Activated naive CD8-positive, alpha-beta T cell treated with anti-CD3 and anti-CD28 coated beads for 36 hours (primary cell): ENCODE results near the gene PPIA. TPM values are rescaled to one million over a fixed set of nuclear protein-coding genes. Genes with fewer than 3 reads are reported as not detected.
A peak's percentile ranks its signal among the peaks of the same experiment; 100 is the strongest.

Source experiments
- DNase-seq: peaks from one replicate; pipeline ENCODE4 v3.0.0; 2021
- H3K27ac Mint-ChIP-seq: one replicate; pipeline ENCODE4 v1.8.0; 2022; ENCODE audit warnings: mild to moderate bottlenecking, moderate library complexity, mixed read lengths
- H3K27me3 Mint-ChIP-seq: one replicate; pipeline ENCODE4 v1.8.0; 2022; ENCODE audit warnings: mild to moderate bottlenecking, mixed read lengths
- H3K36me3 Mint-ChIP-seq: one replicate; pipeline ENCODE4 v1.8.0; 2021; ENCODE audit warnings: mild to moderate bottlenecking, mixed read lengths
- H3K4me1 Mint-ChIP-seq: one replicate; pipeline ENCODE4 v1.8.0; 2021; ENCODE audit warnings: mixed read lengths
- H3K4me3 Mint-ChIP-seq: one replicate; pipeline ENCODE4 v1.8.0; 2022; ENCODE audit warnings: mild to moderate bottlenecking, moderate library complexity, mixed read lengths
- H3K9me3 Mint-ChIP-seq: one replicate; pipeline ENCODE4 v1.8.0; 2022; ENCODE audit warnings: mixed read lengths
- total RNA-seq, 2 experiments: library from RNA; stranded (reverse); gene quantifications; one replicate each; pipeline ENCODE4 v1.2.3, GENCODE V29; 2021

The PPIA gene
- total RNA-seq, 2 experiments from 2014 or later, result 3,010 to 3,071 TPM

GRCh38 chr7:44759246-44759645 lies 37.2 kb upstream of the PPIA start:
- H3K36me3 Mint-ChIP-seq, result peaks cover 12% of the 10 kb centered on the region
- H3K4me1 Mint-ChIP-seq, result peaks cover 8% of the 10 kb centered on the region
- no peak overlapping the region for H3K4me3 Mint-ChIP-seq
- no peak for DNase-seq
- H3K9me3 Mint-ChIP-seq, result no peaks in the 10 kb centered on the region
- H3K27ac Mint-ChIP-seq, result no peak overlapping the region
- H3K27me3 Mint-ChIP-seq, result no peaks in the 10 kb centered on the region

DNA sequence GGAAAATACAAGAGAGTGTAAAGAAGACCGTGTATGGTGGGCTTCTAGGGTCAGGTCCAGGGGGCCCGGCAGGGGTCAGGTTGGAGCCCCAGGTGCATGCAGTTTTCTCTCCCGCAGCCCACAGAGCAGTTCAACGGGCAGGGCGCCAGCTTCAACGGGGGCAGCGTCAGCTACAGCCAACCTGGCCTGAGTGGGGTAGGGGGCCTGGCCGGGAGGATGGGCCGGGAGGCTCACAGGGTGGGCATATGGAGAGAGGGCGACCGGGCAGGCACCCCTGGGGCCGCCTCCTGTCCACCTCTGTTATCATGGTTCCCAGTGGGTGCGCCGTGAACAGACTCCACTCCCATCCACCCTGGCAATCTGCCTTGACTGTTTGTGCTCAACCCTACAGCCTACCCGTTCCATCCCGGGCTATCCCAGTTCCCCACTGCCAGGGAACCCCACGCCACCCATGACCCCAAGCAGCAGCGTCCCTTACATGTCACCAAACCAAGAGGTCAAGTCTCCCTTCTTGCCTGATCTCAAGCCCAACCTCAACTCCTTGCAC lies 36.4 kb upstream of the PPIA start:
- H3K9me3 Mint-ChIP-seq, result no peaks in the 10 kb centered on the region
- H3K36me3 Mint-ChIP-seq, result peaks cover 14% of the 10 kb centered on the region
- no peak for DNase-seq
- no peaks in the 10 kb centered on the region for H3K27me3 Mint-ChIP-seq
- H3K4me3 Mint-ChIP-seq, result no peak overlapping the region
- peaks cover 4% of the 10 kb centered on the region for H3K4me1 Mint-ChIP-seq
- no peak overlapping the region for H3K27ac Mint-ChIP-seq

GRCh38 chr7:44761207-44762161 lies 35.0 kb upstream of the PPIA start:
- H3K27me3 Mint-ChIP-seq, result no peaks in the 10 kb centered on the region
- no peaks in the 10 kb centered on the region for H3K9me3 Mint-ChIP-seq
- DNase-seq, result no peak
- H3K4me1 Mint-ChIP-seq, result no peaks in the 10 kb centered on the region
- H3K4me3 Mint-ChIP-seq, result no peak overlapping the region
- H3K36me3 Mint-ChIP-seq, result peaks cover 15% of the 10 kb centered on the region
- H3K27ac Mint-ChIP-seq, result no peak overlapping the region

DNA sequence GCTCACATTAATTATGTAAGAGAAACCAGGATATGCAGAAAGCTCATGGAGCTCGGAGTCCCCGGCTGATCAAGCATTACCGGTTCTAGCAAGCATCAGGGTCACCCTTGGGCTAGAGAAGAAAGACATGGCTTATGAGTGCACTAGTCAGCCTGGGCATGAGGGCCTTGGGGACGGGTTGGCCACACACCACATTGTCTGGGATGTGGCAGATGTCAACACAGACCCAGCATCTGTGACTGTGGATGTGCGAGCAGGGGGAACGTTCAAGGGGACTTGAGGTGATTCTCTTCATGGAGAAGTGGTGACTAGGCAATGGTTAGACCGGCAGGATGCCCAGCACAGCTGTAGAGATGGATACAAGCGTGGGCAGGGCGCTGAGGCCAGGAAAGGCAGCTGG lies 34.2 kb upstream of the PPIA start:
- peaks cover 19% of the 10 kb centered on the region for H3K36me3 Mint-ChIP-seq
- H3K9me3 Mint-ChIP-seq, result no peaks in the 10 kb centered on the region
- no peak overlapping the region for H3K4me3 Mint-ChIP-seq
- no peaks in the 10 kb centered on the region for H3K27me3 Mint-ChIP-seq
- no peak overlapping the region for H3K27ac Mint-ChIP-seq
- no peak for DNase-seq
- no peaks in the 10 kb centered on the region for H3K4me1 Mint-ChIP-seq

- no peak for DNase-seq
- Mint-ChIP-seq H3K27me3 (no peaks in the 10 kb centered on the region), H3K36me3 (peaks cover 21% of the 10 kb centered on the region), H3K4me1 (peaks cover 6% of the 10 kb centered on the region), H3K4me3 (no peak overlapping the region), H3K27ac (no peak overlapping the region), H3K9me3 (no peaks in the 10 kb centered on the region)
These were observed 33.6 kb upstream of the PPIA start for GRCh38 chr7:44762726-44763522.

GRCh38 chr7:44764081-44764480 lies 32.4 kb upstream of the PPIA start:
- Mint-ChIP-seq H3K27ac (no peak overlapping the region), H3K9me3 (no peaks in the 10 kb centered on the region)

GRCh38 chr7:44764665-44765578 lies 31.6 kb upstream of the PPIA start:
- H3K4me3 Mint-ChIP-seq, result no peak overlapping the region
- H3K27me3 Mint-ChIP-seq, result no peaks in the 10 kb centered on the region
- H3K4me1 Mint-ChIP-seq, result peaks cover 24% of the 10 kb centered on the region
- H3K36me3 Mint-ChIP-seq, result peaks cover 27% of the 10 kb centered on the region
- H3K9me3 Mint-ChIP-seq, result no peaks in the 10 kb centered on the region
- no peak overlapping the region for H3K27ac Mint-ChIP-seq
- no peak for DNase-seq

More at GRCh38 chr7:44764081-44764480, 32.4 kb upstream of the PPIA start:
- no peak for DNase-seq
- H3K4me1 Mint-ChIP-seq, result peaks cover 16% of the 10 kb centered on the region
- H3K4me3 Mint-ChIP-seq, result no peak overlapping the region
- H3K36me3 Mint-ChIP-seq, result peaks cover 25% of the 10 kb centered on the region
- H3K27me3 Mint-ChIP-seq, result no peaks in the 10 kb centered on the region

DNA sequence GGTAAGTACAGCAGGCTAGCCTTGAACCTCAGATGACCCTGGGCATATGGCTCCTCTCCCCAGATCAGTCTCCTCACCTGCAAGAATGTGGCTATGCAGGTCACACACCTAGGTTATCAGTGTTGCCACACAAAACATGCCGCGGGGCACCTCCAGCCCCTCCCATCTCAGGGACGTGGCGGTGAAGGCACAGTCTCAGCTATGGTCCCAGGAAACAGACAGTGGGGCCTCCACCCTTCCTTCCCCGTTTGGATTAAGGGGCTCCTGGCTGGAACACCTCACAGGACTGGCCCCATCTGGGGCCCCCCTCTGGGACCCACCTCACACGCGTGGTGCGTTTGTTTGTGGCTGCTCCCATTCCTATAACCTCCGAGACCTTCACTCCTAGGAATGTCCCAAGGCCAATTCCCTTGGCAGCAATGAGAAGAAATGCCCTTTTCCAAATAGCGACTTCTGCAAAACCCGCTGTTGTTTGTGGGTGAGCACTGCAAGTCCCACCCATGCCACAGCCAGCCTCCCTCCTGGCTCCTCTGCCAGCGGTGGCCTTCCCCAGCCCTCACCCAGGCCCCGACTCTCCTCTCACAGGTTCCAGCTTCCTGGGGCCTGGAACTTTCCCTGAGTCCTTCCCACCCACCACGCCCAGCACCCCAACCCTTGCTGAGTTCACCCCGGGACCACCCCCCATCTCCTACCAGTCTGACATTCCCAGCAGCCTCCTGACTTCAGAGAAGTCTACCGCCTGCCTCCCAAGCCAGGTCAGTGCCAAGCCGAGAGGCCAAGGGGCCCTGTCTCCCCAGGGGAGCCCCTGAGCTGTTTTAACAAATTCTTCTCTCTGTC lies 30.7 kb upstream of the PPIA start:
- peaks cover 30% of the 10 kb centered on the region for H3K4me1 Mint-ChIP-seq
- no peak overlapping the region for H3K4me3 Mint-ChIP-seq
- H3K36me3 Mint-ChIP-seq, result peaks cover 27% of the 10 kb centered on the region
- no peak overlapping the region for H3K27ac Mint-ChIP-seq
- H3K9me3 Mint-ChIP-seq, result no peaks in the 10 kb centered on the region
- no peak for DNase-seq
- H3K27me3 Mint-ChIP-seq, result no peaks in the 10 kb centered on the region

- Mint-ChIP-seq H3K9me3 (no peaks in the 10 kb centered on the region), H3K4me3 (no peak overlapping the region), H3K27ac (no peak overlapping the region), H3K36me3 (peaks cover 27% of the 10 kb centered on the region), H3K27me3 (no peaks in the 10 kb centered on the region), H3K4me1 (peaks cover 33% of the 10 kb centered on the region)
- no peak for DNase-seq
These were observed 30.1 kb upstream of the PPIA start for GRCh38 chr7:44766416-44766801.

DNA sequence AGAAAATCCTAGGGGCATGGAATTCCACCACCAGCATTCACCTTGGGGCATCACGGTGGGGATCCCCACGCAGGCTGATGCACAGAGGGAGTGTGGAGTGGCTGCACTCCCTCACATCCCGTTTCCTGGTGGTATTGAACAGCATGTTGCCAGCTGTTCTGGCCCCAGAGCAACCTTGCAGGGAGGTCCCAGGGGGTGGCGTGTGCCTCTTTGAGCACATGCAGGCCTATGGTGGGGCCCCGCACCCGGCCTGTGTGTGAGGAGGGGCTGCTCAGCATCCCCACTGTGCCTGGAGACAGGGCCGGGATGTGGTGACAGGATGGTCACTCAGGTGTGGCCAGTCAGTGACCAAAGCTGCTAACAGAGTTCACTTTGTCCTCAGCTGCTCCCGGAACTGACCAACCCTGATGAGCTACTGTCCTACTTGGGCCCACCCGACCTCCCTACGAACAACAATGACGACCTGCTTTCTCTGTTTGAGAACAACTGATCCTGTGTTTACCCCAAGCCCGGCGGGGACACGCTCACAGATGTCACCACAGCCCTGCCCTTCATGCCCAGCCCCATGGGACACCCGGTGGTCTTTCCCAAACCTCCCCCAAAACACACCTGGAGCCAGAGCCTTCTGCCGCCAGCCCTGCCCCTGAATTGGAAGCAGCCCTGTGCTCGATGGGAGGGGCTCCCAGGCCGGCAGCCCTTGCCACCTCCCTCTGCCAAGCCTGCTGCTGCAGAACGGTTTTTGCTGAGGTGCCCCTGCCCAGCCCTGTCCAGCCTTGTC lies 29.2 kb upstream of the PPIA start:
- Mint-ChIP-seq H3K27ac (peak overlapping the region; percentile 38), H3K4me1 (peaks cover 35% of the 10 kb centered on the region), H3K27me3 (no peaks in the 10 kb centered on the region), H3K4me3 (no peak overlapping the region), H3K9me3 (no peaks in the 10 kb centered on the region), H3K36me3 (peaks cover 27% of the 10 kb centered on the region)
- DNase-seq, result no peak

GRCh38 chr7:44767912-44768627 lies 28.4 kb upstream of the PPIA start:
- H3K4me1 Mint-ChIP-seq, result peaks cover 35% of the 10 kb centered on the region
- H3K36me3 Mint-ChIP-seq, result peaks cover 23% of the 10 kb centered on the region

GRCh38 chr7:44768628-44769371 lies 27.7 kb upstream of the PPIA start:
- Mint-ChIP-seq H3K36me3 (peaks cover 20% of the 10 kb centered on the region), H3K4me3 (no peak overlapping the region), H3K27me3 (no peaks in the 10 kb centered on the region), H3K27ac (peak overlapping the region; percentile 48), H3K4me1 (peaks cover 35% of the 10 kb centered on the region), H3K9me3 (no peaks in the 10 kb centered on the region)
- DNase-seq, result no peak

More at GRCh38 chr7:44767912-44768627, 28.4 kb upstream of the PPIA start:
- no peak overlapping the region for H3K4me3 Mint-ChIP-seq
- H3K9me3 Mint-ChIP-seq, result no peaks in the 10 kb centered on the region
- no peak for DNase-seq
- peak overlapping the region; percentile 38 for H3K27ac Mint-ChIP-seq
- no peaks in the 10 kb centered on the region for H3K27me3 Mint-ChIP-seq
